ENCODE results near the gene FRY. TPM values are rescaled to one million over a fixed set of nuclear protein-coding genes. Genes with fewer than 3 reads are reported as not detected.
A peak's percentile ranks its signal among the peaks of the same experiment; 100 is the strongest.

FRY gene
- total and polyA plus RNA-seq, 9 of the 15 experiments (the other 6 are each of a cell fraction or from before 2014, with no cell fraction given): 0.03 to 0.31 (median 0.11) TPM; not detected in 3

DNA sequence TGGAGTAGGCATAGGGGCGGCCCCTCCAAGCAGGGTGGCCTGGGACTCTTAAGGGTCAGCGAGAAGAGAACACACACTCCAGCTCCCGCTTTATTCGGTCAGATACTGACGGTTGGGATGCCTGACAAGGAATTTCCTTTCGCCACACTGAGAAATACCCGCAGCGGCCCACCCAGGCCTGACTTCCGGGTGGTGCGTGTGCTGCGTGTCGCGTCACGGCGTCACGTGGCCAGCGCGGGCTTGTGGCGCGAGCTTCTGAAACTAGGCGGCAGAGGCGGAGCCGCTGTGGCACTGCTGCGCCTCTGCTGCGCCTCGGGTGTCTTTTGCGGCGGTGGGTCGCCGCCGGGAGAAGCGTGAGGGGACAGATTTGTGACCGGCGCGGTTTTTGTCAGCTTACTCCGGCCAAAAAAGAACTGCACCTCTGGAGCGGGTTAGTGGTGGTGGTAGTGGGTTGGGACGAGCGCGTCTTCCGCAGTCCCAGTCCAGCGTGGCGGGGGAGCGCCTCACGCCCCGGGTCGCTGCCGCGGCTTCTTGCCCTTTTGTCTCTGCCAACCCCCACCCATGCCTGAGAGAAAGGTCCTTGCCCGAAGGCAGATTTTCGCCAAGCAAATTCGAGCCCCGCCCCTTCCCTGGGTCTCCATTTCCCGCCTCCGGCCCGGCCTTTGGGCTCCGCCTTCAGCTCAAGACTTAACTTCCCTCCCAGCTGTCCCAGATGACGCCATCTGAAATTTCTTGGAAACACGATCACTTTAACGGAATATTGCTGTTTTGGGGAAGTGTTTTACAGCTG lies 283.9 kb downstream of the FRY start, which contains the start of the genes BRCA2 and ZAR1L (continued):
- no peak for TF ChIP-seq ZNF407 (IDR thresholded peaks at IDR 0.05; ENCODE audit: low read depth)
- TF ChIP-seq TAL1 (IDR thresholded peaks at IDR 0.05): 0 out of 2 replicates have a peak, but pooled peaks have one; percentile 6
- 0 out of 2 replicates have a peak, but pooled peaks have one; percentile 18 for TF ChIP-seq XRCC5 (IDR thresholded peaks at IDR 0.05; ENCODE audit: low read depth, low read length)
- peak; percentile 39 for TF ChIP-seq CHD1 (IDR thresholded peaks at IDR 0.05; ENCODE audit: low read length)
- TF ChIP-seq ZFX (CRISPR knock-in tag; IDR thresholded peaks at IDR 0.05): peak; percentile 96
- TF ChIP-seq PHF20 (IDR thresholded peaks at IDR 0.05; ENCODE audit: partially characterized antibody): peak; percentile 97
- TF ChIP-seq ERF (CRISPR knock-in tag; IDR thresholded peaks at IDR 0.05): no peak
- TF ChIP-seq HNRNPK (IDR thresholded peaks at IDR 0.05; ENCODE audit: low read depth, low read length, poor library complexity, severe bottlenecking): no peak
- 0 out of 2 replicates have a peak, but pooled peaks have one; percentile 21 for TF ChIP-seq ZNF24 (IDR thresholded peaks at IDR 0.05)
- peak; percentile 66 for TF ChIP-seq ATF1 (CRISPR knock-in tag; IDR thresholded peaks at IDR 0.05)
- peak; percentile 96 for TF ChIP-seq ATF1 (tag; IDR thresholded peaks at IDR 0.05)
- no peak for TF ChIP-seq EWSR1 (IDR thresholded peaks at IDR 0.05; ENCODE audit: borderline replicate concordance, low read depth, partially characterized antibody)
- TF ChIP-seq HDAC3 (IDR thresholded peaks at IDR 0.05; ENCODE audit: borderline replicate concordance, partially characterized antibody): no peak
- TF ChIP-seq SMAD3 (CRISPR knock-in tag; conservative IDR thresholded peaks at IDR 0.05): no peak
- TF ChIP-seq ETV1 (tag; conservative IDR thresholded peaks at IDR 0.05; ENCODE audit: low read depth): peak; percentile 40; the same call in 1 of the 2 replicates
- TF ChIP-seq, protein P1, sequence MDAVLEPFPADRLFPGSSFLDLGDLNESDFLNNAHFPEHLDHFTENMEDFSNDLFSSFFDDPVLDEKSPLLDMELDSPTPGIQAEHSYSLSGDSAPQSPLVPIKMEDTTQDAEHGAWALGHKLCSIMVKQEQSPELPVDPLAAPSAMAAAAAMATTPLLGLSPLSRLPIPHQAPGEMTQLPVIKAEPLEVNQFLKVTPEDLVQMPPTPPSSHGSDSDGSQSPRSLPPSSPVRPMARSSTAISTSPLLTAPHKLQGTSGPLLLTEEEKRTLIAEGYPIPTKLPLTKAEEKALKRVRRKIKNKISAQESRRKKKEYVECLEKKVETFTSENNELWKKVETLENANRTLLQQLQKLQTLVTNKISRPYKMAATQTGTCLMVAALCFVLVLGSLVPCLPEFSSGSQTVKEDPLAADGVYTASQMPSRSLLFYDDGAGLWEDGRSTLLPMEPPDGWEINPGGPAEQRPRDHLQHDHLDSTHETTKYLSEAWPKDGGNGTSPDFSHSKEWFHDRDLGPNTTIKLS (IDR thresholded peaks at IDR 0.05; ENCODE audit: borderline replicate concordance, low read depth): peak; percentile 66; the same call in 1 of the 2 replicates
- no peak for TF ChIP-seq SOX6 (IDR thresholded peaks at IDR 0.05)
- TF ChIP-seq EGR1 (conservative IDR thresholded peaks at IDR 0.05): peak; percentile 47
- peak; percentile 94 for TF ChIP-seq CC2D1A (IDR thresholded peaks at IDR 0.05)

Measured in K562 (cell line).